ENCODE measurements around the gene RPIA.

GRCh38 chr2:88724643-88725332 lies 33.3 kb downstream of the RPIA start:
- TF ChIP-seq CTCF (IDR thresholded peaks at IDR 0.05) (no peak), EZH2 (IDR thresholded peaks at IDR 0.05) (no peak)
